Prostate gland (tissue), 2 donors: ENCODE measurements around the gene TEN1.

ENCODE experiments used
- POLR2A ChIP-seq: fragments of 450-650 bp; IDR thresholded peaks from one replicate; pipeline ENCODE4 v1.6.1; 2016; ENCODE audit warnings: antibody characterized with exemption, mild to moderate bottlenecking
- TF ChIP-seq, protein P1 (sequence below), 4 experiments: fragments of 200-600 bp in 2 of 4; fragments of 450-650 bp in 2 of 4; sonication (generic) in 2 of 4; IDR thresholded peaks; 1 replicate in 3 of 4; 2 replicates in 1 of 4; pipeline ENCODE4 v1.5.1; 2016 to 2019; ENCODE audit warnings: antibody characterized with exemption in 4 of 4, mild to moderate bottlenecking in 2 of 4, moderate library complexity in 2 of 4

DNA sequence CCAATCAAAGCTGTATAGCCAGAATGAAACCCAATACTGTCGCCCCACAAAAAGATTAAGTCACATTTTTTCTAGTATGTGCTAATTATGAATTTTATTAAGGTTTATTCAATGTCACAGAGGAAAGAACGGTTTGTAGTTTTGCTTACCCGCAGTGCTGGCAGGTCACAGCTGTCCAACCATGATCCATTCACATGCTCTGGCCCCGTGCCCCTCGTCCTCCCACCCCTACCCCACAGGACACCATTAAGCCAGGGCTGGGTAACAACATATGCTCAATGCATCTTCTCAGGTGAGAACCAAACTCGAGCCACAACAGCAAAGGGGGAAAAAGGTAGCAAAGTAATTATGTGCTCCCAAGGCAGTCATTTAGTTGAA lies 37.6 kb upstream of the TEN1 start:
- TF ChIP-seq POLR2A: no peak
- TF ChIP-seq, protein P1, sequence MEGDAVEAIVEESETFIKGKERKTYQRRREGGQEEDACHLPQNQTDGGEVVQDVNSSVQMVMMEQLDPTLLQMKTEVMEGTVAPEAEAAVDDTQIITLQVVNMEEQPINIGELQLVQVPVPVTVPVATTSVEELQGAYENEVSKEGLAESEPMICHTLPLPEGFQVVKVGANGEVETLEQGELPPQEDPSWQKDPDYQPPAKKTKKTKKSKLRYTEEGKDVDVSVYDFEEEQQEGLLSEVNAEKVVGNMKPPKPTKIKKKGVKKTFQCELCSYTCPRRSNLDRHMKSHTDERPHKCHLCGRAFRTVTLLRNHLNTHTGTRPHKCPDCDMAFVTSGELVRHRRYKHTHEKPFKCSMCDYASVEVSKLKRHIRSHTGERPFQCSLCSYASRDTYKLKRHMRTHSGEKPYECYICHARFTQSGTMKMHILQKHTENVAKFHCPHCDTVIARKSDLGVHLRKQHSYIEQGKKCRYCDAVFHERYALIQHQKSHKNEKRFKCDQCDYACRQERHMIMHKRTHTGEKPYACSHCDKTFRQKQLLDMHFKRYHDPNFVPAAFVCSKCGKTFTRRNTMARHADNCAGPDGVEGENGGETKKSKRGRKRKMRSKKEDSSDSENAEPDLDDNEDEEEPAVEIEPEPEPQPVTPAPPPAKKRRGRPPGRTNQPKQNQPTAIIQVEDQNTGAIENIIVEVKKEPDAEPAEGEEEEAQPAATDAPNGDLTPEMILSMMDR (IDR thresholded peaks at IDR 0.05): no peak
